Panc1 (cell line): ENCODE results near the gene SHROOM3.

Source experiments
- CTCF ChIP-seq: fragments of 450-650 bp; IDR thresholded peaks from 2 replicates; pipeline ENCODE4 v1.5.1; 2017; ENCODE audit warnings: mild to moderate bottlenecking
- REST ChIP-seq, 2 experiments: IDR thresholded peaks; 2 replicates each; pipeline ENCODE4 v1.6.1; 2011 to 2012; ENCODE audit warnings: low read depth in 2 of 2, control low read depth in 1 of 2, low read length in 1 of 2, mild to moderate bottlenecking in 1 of 2, moderate library complexity in 1 of 2; ENCODE audit not compliant: insufficient read depth in 1 of 2

GRCh38 chr4:76562161-76562560 is 127.1 kb downstream of the SHROOM3 start:
- TF ChIP-seq REST (IDR thresholded peaks at IDR 0.05; ENCODE audit: insufficient read depth in 1 of 2, low read depth in 2 of 2, low read length in 1 of 2) (no peak), CTCF (no peak)
